ENCODE measurements around the gene PHF3. TPM values are rescaled to one million over a fixed set of nuclear protein-coding genes. Genes with fewer than 3 reads are reported as not detected.

The PHF3 gene
- total RNA-seq, 1 donor from 2014 or later: 33.4 TPM

DNA sequence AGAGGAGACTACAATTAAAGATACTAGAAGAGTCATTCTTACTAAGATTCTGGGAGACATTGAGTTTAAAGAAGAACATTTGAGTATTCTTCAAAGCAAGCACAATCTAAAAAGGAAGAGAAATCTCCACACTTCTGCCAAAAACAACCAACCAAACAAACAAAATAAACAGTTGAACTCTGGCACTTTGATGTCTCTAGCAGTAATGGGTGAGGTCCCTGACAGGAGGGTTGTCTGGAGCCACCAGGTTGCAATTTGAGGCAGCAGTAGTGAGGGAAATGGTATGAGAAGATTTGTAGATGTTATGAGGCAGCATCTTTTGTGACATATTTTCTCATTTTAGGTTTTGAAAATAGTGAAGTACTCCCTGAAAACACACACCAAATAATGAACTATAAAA, 108.1 kb downstream of the PHF3 start:
- H3K4me1 ChIP-seq (ENCODE audit: insufficient read depth, low read length): peaks cover 7% of the 10 kb centered on the region
- no peaks in the 10 kb centered on the region for H3K36me3 Mint-ChIP-seq (ENCODE audit: low read depth, unreplicated experiment)
- DNase-seq (ENCODE audit: low read depth) (no peak), FAIRE-seq (no peak)
- TF ChIP-seq, protein P1, sequence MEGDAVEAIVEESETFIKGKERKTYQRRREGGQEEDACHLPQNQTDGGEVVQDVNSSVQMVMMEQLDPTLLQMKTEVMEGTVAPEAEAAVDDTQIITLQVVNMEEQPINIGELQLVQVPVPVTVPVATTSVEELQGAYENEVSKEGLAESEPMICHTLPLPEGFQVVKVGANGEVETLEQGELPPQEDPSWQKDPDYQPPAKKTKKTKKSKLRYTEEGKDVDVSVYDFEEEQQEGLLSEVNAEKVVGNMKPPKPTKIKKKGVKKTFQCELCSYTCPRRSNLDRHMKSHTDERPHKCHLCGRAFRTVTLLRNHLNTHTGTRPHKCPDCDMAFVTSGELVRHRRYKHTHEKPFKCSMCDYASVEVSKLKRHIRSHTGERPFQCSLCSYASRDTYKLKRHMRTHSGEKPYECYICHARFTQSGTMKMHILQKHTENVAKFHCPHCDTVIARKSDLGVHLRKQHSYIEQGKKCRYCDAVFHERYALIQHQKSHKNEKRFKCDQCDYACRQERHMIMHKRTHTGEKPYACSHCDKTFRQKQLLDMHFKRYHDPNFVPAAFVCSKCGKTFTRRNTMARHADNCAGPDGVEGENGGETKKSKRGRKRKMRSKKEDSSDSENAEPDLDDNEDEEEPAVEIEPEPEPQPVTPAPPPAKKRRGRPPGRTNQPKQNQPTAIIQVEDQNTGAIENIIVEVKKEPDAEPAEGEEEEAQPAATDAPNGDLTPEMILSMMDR (IDR thresholded peaks at IDR 0.05; ENCODE audit: insufficient read depth, low read depth, low read length): no peak
- no peak for TF ChIP-seq EZH2 (IDR thresholded peaks at IDR 0.05; ENCODE audit: insufficient read depth, low read length)
- no peaks in the 10 kb centered on the region for H4K20me1 ChIP-seq (ENCODE audit: insufficient read depth, low read length)
- no peaks in the 10 kb centered on the region for H3K79me2 ChIP-seq (ENCODE audit: insufficient read depth, low read length)
- H3K4me3 Mint-ChIP-seq (ENCODE audit: unreplicated experiment): no peak overlapping the region
- no peak overlapping the region for H3K9ac ChIP-seq (ENCODE audit: low read length)
- no peak overlapping the region for H3K27ac ChIP-seq (ENCODE audit: low read depth, low read length)
- no peaks in the 10 kb centered on the region for H3K27me3 Mint-ChIP-seq (ENCODE audit: low read depth, unreplicated experiment)
- no peak overlapping the region for H2AFZ ChIP-seq (ENCODE audit: low read depth, low read length)
- H3K4me3 ChIP-seq (ENCODE audit: insufficient read depth, low read depth, low read length): no peak overlapping the region
- H3K9me3 ChIP-seq (ENCODE audit: insufficient read depth, low read depth, low read length): no peaks in the 10 kb centered on the region
- no peaks in the 10 kb centered on the region for H3K36me3 ChIP-seq (ENCODE audit: insufficient read depth, low read length)
- H3K4me1 Mint-ChIP-seq (ENCODE audit: low read depth, unreplicated experiment): peaks cover 12% of the 10 kb centered on the region
- no peaks in the 10 kb centered on the region for H3K27me3 ChIP-seq (ENCODE audit: insufficient read depth, low read length)
- H3K27ac Mint-ChIP-seq (ENCODE audit: unreplicated experiment): no peak overlapping the region
- H3K9me3 Mint-ChIP-seq (ENCODE audit: unreplicated experiment): no peaks in the 10 kb centered on the region
- no peak overlapping the region for H3K4me2 ChIP-seq (ENCODE audit: low read length)

GRCh38 chr6:63744810-63745209, 109.2 kb downstream of the PHF3 start:
- Mint-ChIP-seq H3K27ac (ENCODE audit: unreplicated experiment) (no peak overlapping the region), H3K36me3 (ENCODE audit: low read depth, unreplicated experiment) (no peaks in the 10 kb centered on the region), H3K9me3 (ENCODE audit: unreplicated experiment) (no peaks in the 10 kb centered on the region), H3K4me3 (ENCODE audit: unreplicated experiment) (no peak overlapping the region), H3K4me1 (ENCODE audit: low read depth, unreplicated experiment) (peaks cover 12% of the 10 kb centered on the region), H3K27me3 (ENCODE audit: low read depth, unreplicated experiment) (no peaks in the 10 kb centered on the region)
- H2AFZ ChIP-seq (ENCODE audit: low read depth, low read length): no peak overlapping the region
- H3K4me1 ChIP-seq (ENCODE audit: insufficient read depth, low read length): peaks cover 7% of the 10 kb centered on the region
- TF ChIP-seq EZH2 (IDR thresholded peaks at IDR 0.05; ENCODE audit: insufficient read depth, low read length): no peak
- TF ChIP-seq, protein P1 (IDR thresholded peaks at IDR 0.05; ENCODE audit: insufficient read depth, low read depth, low read length): no peak
- DNase-seq (ENCODE audit: low read depth) (no peak), FAIRE-seq (no peak)
- H3K4me2 ChIP-seq (ENCODE audit: low read length): no peak overlapping the region
- H3K4me3 ChIP-seq (ENCODE audit: insufficient read depth, low read depth, low read length): no peak overlapping the region
- H3K27me3 ChIP-seq (ENCODE audit: insufficient read depth, low read length): no peaks in the 10 kb centered on the region
- no peaks in the 10 kb centered on the region for H3K79me2 ChIP-seq (ENCODE audit: insufficient read depth, low read length)
- no peaks in the 10 kb centered on the region for H3K9me3 ChIP-seq (ENCODE audit: insufficient read depth, low read depth, low read length)
- no peak overlapping the region for H3K27ac ChIP-seq (ENCODE audit: low read depth, low read length)
- no peaks in the 10 kb centered on the region for H3K36me3 ChIP-seq (ENCODE audit: insufficient read depth, low read length)
- H3K9ac ChIP-seq (ENCODE audit: low read length): no peak overlapping the region
- no peaks in the 10 kb centered on the region for H4K20me1 ChIP-seq (ENCODE audit: insufficient read depth, low read length)

GRCh38 chr6:63745784-63746183, 110.2 kb downstream of the PHF3 start:
- no peak for TF ChIP-seq EZH2 (IDR thresholded peaks at IDR 0.05; ENCODE audit: insufficient read depth, low read length)
- TF ChIP-seq, protein P1 (IDR thresholded peaks at IDR 0.05; ENCODE audit: insufficient read depth, low read depth, low read length): no peak

More at GRCh38 chr6:63745784-63746183, 110.2 kb downstream of the PHF3 start:
- Histone ChIP-seq H3K27me3 (ENCODE audit: insufficient read depth, low read length) (no peaks in the 10 kb centered on the region), H2AFZ (ENCODE audit: low read depth, low read length) (no peak overlapping the region), H3K4me2 (ENCODE audit: low read length) (no peak overlapping the region), H3K79me2 (ENCODE audit: insufficient read depth, low read length) (no peaks in the 10 kb centered on the region), H4K20me1 (ENCODE audit: insufficient read depth, low read length) (no peaks in the 10 kb centered on the region), H3K4me1 (ENCODE audit: insufficient read depth, low read length) (peaks cover 7% of the 10 kb centered on the region), H3K9me3 (ENCODE audit: insufficient read depth, low read depth, low read length) (no peaks in the 10 kb centered on the region), H3K36me3 (ENCODE audit: insufficient read depth, low read length) (no peaks in the 10 kb centered on the region), H3K27ac (ENCODE audit: low read depth, low read length) (no peak overlapping the region), H3K9ac (ENCODE audit: low read length) (no peak overlapping the region), H3K4me3 (ENCODE audit: insufficient read depth, low read depth, low read length) (no peak overlapping the region)
- Mint-ChIP-seq H3K27ac (ENCODE audit: unreplicated experiment) (no peak overlapping the region), H3K27me3 (ENCODE audit: low read depth, unreplicated experiment) (no peaks in the 10 kb centered on the region), H3K4me1 (ENCODE audit: low read depth, unreplicated experiment) (peaks cover 8% of the 10 kb centered on the region), H3K4me3 (ENCODE audit: unreplicated experiment) (no peak overlapping the region), H3K9me3 (ENCODE audit: unreplicated experiment) (no peaks in the 10 kb centered on the region), H3K36me3 (ENCODE audit: low read depth, unreplicated experiment) (no peaks in the 10 kb centered on the region)
- DNase-seq (ENCODE audit: low read depth): peak; percentile 40
- no peak for FAIRE-seq

All from astrocyte (in vitro differentiated cells and primary cell).